K562 (cell line): ENCODE results near the gene HAUS6. TPM values are rescaled to one million over a fixed set of nuclear protein-coding genes. Genes with fewer than 3 reads are reported as not detected.
A peak's percentile ranks its signal among the peaks of the same experiment; 100 is the strongest.

Experiments used
- ATAC-seq: fragments of 200-7000 bp; cut with Tn5 transposase; 3 replicates; pipeline ENCODE4 v1.9.1; 2020; ENCODE audit warnings: moderate library complexity
- BruUV-seq: library from RNA; stranded (reverse); fragments of 400-500 nt; replicated peaks from 2 replicates; lab custom pipeline; 2021; lab: Mats Ljungman, UMichigan
- CTCF ChIA-PET: fragments of 300-600 bp; formaldehyde crosslinking; extraction: SDS; loops from one replicate; lab custom pipeline; 2021; ENCODE audit warnings: low intra/inter-chr PET ratio; lab: Yijun Ruan, JAX
- POLR2A ChIA-PET: fragments of 300-600, 350-650 bp; sonication (Branson Sonifier 250); formaldehyde crosslinking; extraction: SDS; loops from one replicate; lab custom pipeline; 2021; ENCODE audit warnings: antibody characterized with exemption, inconsistent platforms; lab: Yijun Ruan, JAX
- DNase-seq, 4 experiments: peaks; one replicate each; pipeline versions ENCODE4 v3.0.0 to v3.0.0-alpha.2; 2011 to 2018; ENCODE audit warnings: low spot score in 3 of 4, mixed read lengths in 3 of 4; ENCODE audit errors: extremely low read depth in 1 of 4
- FAIRE-seq: peaks from 2 replicates; lab custom pipeline; 2011; peaks lifted over from hg19 to GRCh38; lab: Jason Lieb, UNC
- H2AFZ ChIP-seq: 2 replicates; pipeline ENCODE4 v1.6.0; 2011; ENCODE audit warnings: low read depth, low read length, control low read depth, inconsistent platforms
- H3K27ac ChIP-seq: fragments of 200-600 bp; 3 replicates; pipeline ENCODE4 v1.8.0; 2011; ENCODE audit warnings: low read depth, mild to moderate bottlenecking, control low read depth, inconsistent platforms, low read length, moderate library complexity, mixed read lengths; ENCODE audit errors: extremely low read depth
- H3K27me3 ChIP-seq, 2 experiments: fragments of 300-600 bp in 1 of 2; 2 replicates in 1 of 2; 3 replicates in 1 of 2; pipeline versions ENCODE4 v1.6.0 to v1.8.0; 2011; ENCODE audit warnings: inconsistent platforms in 2 of 2, low read length in 2 of 2, mild to moderate bottlenecking in 1 of 2, mixed read lengths in 1 of 2, moderate library complexity in 1 of 2; ENCODE audit not compliant: control insufficient read depth in 2 of 2, insufficient read depth in 2 of 2
- H3K36me3 ChIP-seq: fragments of 300-600 bp; 3 replicates; pipeline ENCODE4 v1.8.0; 2011; ENCODE audit warnings: mild to moderate bottlenecking, low read length, inconsistent platforms; ENCODE audit not compliant: control insufficient read depth, insufficient read depth
- H3K4me1 ChIP-seq, 2 experiments: fragments of 200-600 bp in 1 of 2; replicated peaks in 1 of 2; 2 replicates in 1 of 2; 3 replicates in 1 of 2; pipeline versions ENCODE4 v1.5.1 to v1.8.0; 2011; ENCODE audit warnings: inconsistent platforms in 2 of 2, low read length in 2 of 2, mild to moderate bottlenecking in 1 of 2, mixed read lengths in 1 of 2, moderate library complexity in 1 of 2; ENCODE audit not compliant: control insufficient read depth in 2 of 2, insufficient read depth in 2 of 2
- H3K4me2 ChIP-seq: 2 replicates; pipeline ENCODE4 v1.6.1; 2011; ENCODE audit warnings: low read length, control low read depth, inconsistent platforms, mixed read lengths; ENCODE audit not compliant: insufficient read depth
- H3K4me3 ChIP-seq: fragments of 200-600 bp; sonication (generic), shearing (Covaris generic); 2 replicates; pipeline ENCODE4 v1.5.1; 2016; ENCODE audit warnings: control low read depth, inconsistent platforms
- H3K79me2 ChIP-seq: fragments of 200-600 bp; 3 replicates; pipeline ENCODE4 v1.8.0; 2011; ENCODE audit warnings: low read length, inconsistent platforms; ENCODE audit not compliant: control insufficient read depth, insufficient read depth
- H3K9ac ChIP-seq, 2 experiments: 2 replicates each; pipeline versions ENCODE4 v1.6.0 to v1.6.1; 2011; ENCODE audit warnings: low read depth in 2 of 2, low read length in 2 of 2, control low read depth in 1 of 2, inconsistent platforms in 1 of 2, mild to moderate bottlenecking in 1 of 2, mixed read lengths in 1 of 2; ENCODE audit not compliant: insufficient read depth in 1 of 2
- H3K9me1 ChIP-seq: one replicate; pipeline ENCODE4 v1.6.0; 2011; ENCODE audit warnings: inconsistent platforms, mild to moderate bottlenecking, low read length, moderate library complexity; ENCODE audit not compliant: control insufficient read depth, insufficient read depth
- H3K9me3 ChIP-seq: replicated peaks from 2 replicates; pipeline ENCODE4 v1.5.1; 2011; ENCODE audit warnings: low read depth, low read length, inconsistent platforms; ENCODE audit not compliant: control insufficient read depth, insufficient read depth
- H4K20me1 ChIP-seq: replicated peaks from 2 replicates; pipeline ENCODE4 v1.6.1; 2011; ENCODE audit warnings: low read length, inconsistent platforms, mixed read lengths; ENCODE audit not compliant: control insufficient read depth, insufficient read depth
- BCOR ChIP-seq: fragments of 450-650 bp; IDR thresholded peaks from 2 replicates; pipeline ENCODE4 v1.6.1; 2016
- CEBPG ChIP-seq, 3 experiments: fragments of 200-800 bp in 1 of 3; sonication (Bioruptor generic) in 1 of 3; sonication (generic) in 1 of 3; formaldehyde crosslinking in 1 of 3; IDR thresholded peaks in 2 of 3; conservative IDR thresholded peaks in 1 of 3; 2 replicates each; pipeline versions ENCODE4 v1.6.1 to v1.8.0; 2016 to 2022; ENCODE audit warnings: missing compliant biosample characterization in 2 of 3, missing genetic modification characterization in 2 of 3, mild to moderate bottlenecking in 1 of 3, missing genetic modification reagents in 1 of 3
- HSF4 ChIP-seq: fragments of 250-450 bp; sonication (Bioruptor Pico); IDR thresholded peaks from 2 replicates; pipeline ENCODE4 v2.1.2; 2022; ENCODE audit warnings: mild to moderate bottlenecking, moderate library complexity, borderline replicate concordance
- KDM4B ChIP-seq, 2 experiments: fragments of 450-650 bp in 1 of 2; sonication (generic) in 1 of 2; IDR thresholded peaks; 2 replicates each; pipeline ENCODE4 v1.6.1; 2016 to 2017; ENCODE audit warnings: borderline replicate concordance in 2 of 2, antibody characterized with exemption in 1 of 2, low read depth in 1 of 2, mild to moderate bottlenecking in 1 of 2
- MAFF ChIP-seq: IDR thresholded peaks from 2 replicates; pipeline ENCODE4 v1.6.1; 2012; ENCODE audit warnings: low read length, improper control_type of control experiment
- RAD21 ChIP-seq, 2 experiments: fragments of 250-450 bp in 1 of 2; fragments of 450-650 bp in 1 of 2; sonication (Bioruptor Pico) in 1 of 2; formaldehyde crosslinking in 1 of 2; IDR thresholded peaks in 1 of 2; conservative IDR thresholded peaks in 1 of 2; 2 replicates each; pipeline versions ENCODE4 v1.4.0 to v1.8.0; 2020 to 2022; ENCODE audit warnings: mild to moderate bottlenecking in 2 of 2, moderate library complexity in 1 of 2
- RBBP5 ChIP-seq: fragments of 200-600 bp; sonication (generic); IDR thresholded peaks from 2 replicates; pipeline ENCODE4 v1.6.1; 2012; ENCODE audit warnings: borderline replicate concordance, mild to moderate bottlenecking, low read length, control low read depth, inconsistent platforms; ENCODE audit not compliant: insufficient read depth, poor library complexity, severe bottlenecking
- SMAD1 ChIP-seq: fragments of 150-350 bp; IDR thresholded peaks from 2 replicates; pipeline ENCODE4 v1.6.1; 2014; ENCODE audit warnings: low read length, low read depth; ENCODE audit not compliant: partially characterized antibody
- SMARCA4 ChIP-seq: fragments of 450-650 bp; IDR thresholded peaks from 2 replicates; pipeline ENCODE4 v1.6.1; 2016
- WGBS: fragments of 100-300 bp; shearing (Covaris generic); methylation state at CpG from one replicate; pipeline ENCODE4 v1.1.6; 2016; ENCODE audit warnings: low coverage, mixed read lengths; ENCODE audit not compliant: insufficient coverage; ENCODE audit errors: missing lambda C conversion rate; 5-methylcytosine and 5-hydroxymethylcytosine counted together
- in situ Hi-C: fragments of 300-500 bp; cut with MboI; formaldehyde crosslinking; loops from 4 replicates; pipeline ENCODE4 v1.15.0; 2018; ENCODE audit warnings: inconsistent platforms, mixed read lengths
- intact Hi-C: fragments of 100-400 bp; cut with micrococcal nuclease; formaldehyde crosslinking; loops from 2 replicates; pipeline ENCODE4 v1.14.2; 2022
- polyA plus RNA-seq, 8 experiments: library from polyadenylated mRNA; depleted of rRNA in 4 of 8; stranded (reverse) in 5 of 8; unstranded in 3 of 8; fragments of >200 nt; fragmentation: Nextera tagmentation in 2 of 8; fragmentation: Illumina TruSeq in 1 of 8; extraction: Ambion mirVana in 2 of 8; extraction: Trizol in 1 of 8; gene quantifications; 2 replicates each; pipeline versions ENCODE4 v1.2.1 to v1.2.3, GENCODE V29; 2011 to 2014; ENCODE audit warnings: inconsistent platforms in 1 of 8, missing spikeins in 1 of 8
- total RNA-seq, 7 experiments: library from RNA; depleted of rRNA in 6 of 7; stranded (reverse); fragments of >200 nt in 6 of 7; fragmentation: Illumina TruSeq in 2 of 7; extraction: Trizol in 2 of 7; gene quantifications; 2 replicates each; pipeline versions ENCODE4 v1.2.1 to v1.2.3, GENCODE V29; 2011 to 2021; ENCODE audit warnings: low replicate concordance in 1 of 7
- TF ChIP-seq, protein P1 (sequence below): fragments of 450-650 bp; IDR thresholded peaks from 2 replicates; pipeline ENCODE4 v1.6.1; 2017; ENCODE audit warnings: mild to moderate bottlenecking, moderate library complexity
- TF ChIP-seq, protein P2 (sequence below), 2 experiments: fragments of 450-650 bp in 1 of 2; sonication (generic) in 1 of 2; formaldehyde crosslinking in 1 of 2; IDR thresholded peaks in 1 of 2; conservative IDR thresholded peaks in 1 of 2; 2 replicates each; pipeline versions ENCODE4 v1.6.1 to v1.8.1; 2016 to 2023; ENCODE audit warnings: mild to moderate bottlenecking in 2 of 2, moderate library complexity in 2 of 2, inconsistent platforms in 1 of 2, missing genetic modification reagents in 1 of 2

The HAUS6 gene
- total and polyA plus RNA-seq, 9 of the 15 experiments (the other 6 are each of a cell fraction or from before 2014, with no cell fraction given), result 10.2 to 31.7 (median 23.1) TPM

DNA sequence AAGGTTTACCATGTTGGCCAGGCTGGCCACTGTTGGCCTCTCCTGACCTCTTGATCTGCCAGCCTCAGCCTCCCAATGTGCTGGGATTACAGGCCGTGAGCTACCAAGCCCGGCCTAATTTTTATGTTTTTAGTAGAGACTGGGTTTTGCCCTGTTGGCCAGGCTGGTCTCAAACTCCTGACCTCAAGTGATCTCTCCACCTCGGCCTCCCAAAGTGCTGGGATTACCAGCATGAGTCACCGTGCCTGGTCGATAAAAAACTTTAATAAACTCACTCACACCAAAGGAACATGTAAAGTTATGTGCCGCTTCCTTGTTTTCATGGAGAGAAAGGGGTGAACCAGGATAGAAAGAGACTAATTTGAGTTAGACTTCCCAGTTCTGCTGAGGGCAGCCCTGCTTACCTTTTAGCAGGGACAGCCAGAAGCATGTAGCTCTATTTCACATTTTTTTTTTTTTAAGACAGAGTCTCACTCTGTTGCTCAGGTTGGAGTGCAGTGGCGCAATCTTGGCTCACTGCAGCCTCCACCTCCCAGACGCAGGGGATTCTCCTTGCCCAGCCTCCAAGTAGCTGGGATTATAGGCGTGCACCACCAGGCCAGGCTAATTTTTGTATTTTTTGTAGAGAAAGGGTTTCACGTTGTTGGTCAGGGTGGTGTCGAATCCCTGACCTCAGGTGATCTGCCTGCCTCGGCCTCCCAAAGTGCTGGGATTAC, 11.4 kb upstream of the HAUS6 start:
- WGBS, result 43% methylated on average over 12 of the region's 12 CpGs
- no peak overlapping the region for H3K4me2 ChIP-seq
- H3K4me3 ChIP-seq, result no peak overlapping the region
- H2AFZ ChIP-seq, result no peak overlapping the region
- H3K9me1 ChIP-seq, result no peaks in the 10 kb centered on the region
- in situ Hi-C loops, result no loop called here
- H3K79me2 ChIP-seq, result no peaks in the 10 kb centered on the region
- ChIA-PET POLR2A (interaction anchor here (0.6 to 1.6 kb wide), 4 partner anchors 8 to 147 kb away, joined by 3 to 7 read pairs (median 4); no protein-coding TSS in a partner anchor), CTCF (no interaction called here)
- peaks cover 41% of the 10 kb centered on the region for H3K36me3 ChIP-seq
- H4K20me1 ChIP-seq, result no peaks in the 10 kb centered on the region
- ATAC-seq (peak; percentile 57), DNase-seq (peak in 1 of 4 experiments; percentile 29), FAIRE-seq (peak; percentile 77)
- peak overlapping the region; percentile 20; the same call in 2 of the 3 replicates for H3K27ac ChIP-seq
- H3K4me1 ChIP-seq, result peaks cover 4 to 6% of the 10 kb centered on the region in 2 experiments; a peak in 2 of 5 replicates
- no peak overlapping the region; a peak in 1 of 4 replicates for H3K9ac ChIP-seq
- no peaks in the 10 kb centered on the region for H3K27me3 ChIP-seq
- BruUV-seq, result no TSS peak
- no peaks in the 10 kb centered on the region for H3K9me3 ChIP-seq
- intact Hi-C loops, result no loop called here
- TF ChIP-seq KDM4B (IDR thresholded peaks at IDR 0.05; ENCODE audit: borderline replicate concordance in 2 of 2, low read depth in 1 of 2) (no peak), SMARCA4 (peak; percentile 50), BCOR (no peak), SMAD1 (no peak), RAD21 (CRISPR knock-in tag; conservative IDR thresholded peaks at IDR 0.05 in 1 of 2, IDR thresholded peaks at IDR 0.05 in 1 of 2) (no peak), RBBP5 (peak; percentile 45), HSF4 (CRISPR knock-in tag) (no peak), MAFF (no peak), CEBPG (CRISPR knock-in tag; IDR thresholded peaks at IDR 0.05) (0 out of 2 replicates have a peak, but pooled peaks have one; percentile 43), CEBPG (tag; conservative IDR thresholded peaks at IDR 0.05 in 1 of 2, IDR thresholded peaks at IDR 0.05 in 1 of 2) (peak; percentile 51 to 65; a peak in 2 of 4 replicates)
- TF ChIP-seq, protein P1, sequence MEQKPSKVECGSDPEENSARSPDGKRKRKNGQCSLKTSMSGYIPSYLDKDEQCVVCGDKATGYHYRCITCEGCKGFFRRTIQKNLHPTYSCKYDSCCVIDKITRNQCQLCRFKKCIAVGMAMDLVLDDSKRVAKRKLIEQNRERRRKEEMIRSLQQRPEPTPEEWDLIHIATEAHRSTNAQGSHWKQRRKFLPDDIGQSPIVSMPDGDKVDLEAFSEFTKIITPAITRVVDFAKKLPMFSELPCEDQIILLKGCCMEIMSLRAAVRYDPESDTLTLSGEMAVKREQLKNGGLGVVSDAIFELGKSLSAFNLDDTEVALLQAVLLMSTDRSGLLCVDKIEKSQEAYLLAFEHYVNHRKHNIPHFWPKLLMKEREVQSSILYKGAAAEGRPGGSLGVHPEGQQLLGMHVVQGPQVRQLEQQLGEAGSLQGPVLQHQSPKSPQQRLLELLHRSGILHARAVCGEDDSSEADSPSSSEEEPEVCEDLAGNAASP, result 0 out of 2 replicates have a peak, but pooled peaks have one; percentile 44
- TF ChIP-seq, protein P2, sequence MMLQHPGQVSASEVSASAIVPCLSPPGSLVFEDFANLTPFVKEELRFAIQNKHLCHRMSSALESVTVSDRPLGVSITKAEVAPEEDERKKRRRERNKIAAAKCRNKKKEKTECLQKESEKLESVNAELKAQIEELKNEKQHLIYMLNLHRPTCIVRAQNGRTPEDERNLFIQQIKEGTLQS (IDR thresholded peaks at IDR 0.05), result peak; percentile 85
- TF ChIP-seq, protein P2 (CRISPR knock-in tag; conservative IDR thresholded peaks at IDR 0.05), result no peak
